IMR-90 (cell line): ENCODE results near the gene MAMLD1. TPM values are rescaled to one million over a fixed set of nuclear protein-coding genes. Genes with fewer than 3 reads are reported as not detected.

ENCODE experiments used
- ATAC-seq: fragments of 200-7000 bp; cut with Tn5 transposase; 2 replicates; pipeline ENCODE4 v1.9.1; 2020; ENCODE audit warnings: low read depth, mild to moderate bottlenecking, moderate library complexity
- BruUV-seq: library from RNA; stranded (reverse); fragments of 400-500 nt; replicated peaks from 2 replicates; lab custom pipeline; 2021; lab: Mats Ljungman, UMichigan
- CTCF ChIA-PET: fragments of 300-600 bp; formaldehyde crosslinking; extraction: SDS; loops from one replicate; lab custom pipeline; 2021; ENCODE audit warnings: antibody characterized with exemption; lab: Yijun Ruan, JAX
- POLR2A ChIA-PET: fragments of 300-600 bp; sonication (Branson Sonifier 250); formaldehyde crosslinking; loops from one replicate; lab custom pipeline; 2022; ENCODE audit warnings: antibody characterized with exemption; ENCODE audit not compliant: unreplicated experiment; lab: Charles Lee
- DNase-seq: peaks from one replicate; pipeline ENCODE4 v3.0.0; 2013
- H2AFZ ChIP-seq: replicated peaks from 2 replicates; pipeline ENCODE3; 2013; ENCODE audit warnings: low read length, mild to moderate bottlenecking; ENCODE audit not compliant: poor library complexity
- H2AK5ac ChIP-seq: 2 replicates; pipeline ENCODE4 v1.6.1; 2013; ENCODE audit warnings: low read depth, low read length, inconsistent platforms
- H2AK9ac ChIP-seq: replicated peaks from 2 replicates; pipeline ENCODE3; 2013; ENCODE audit warnings: mild to moderate bottlenecking, low read depth, low read length, moderate library complexity; ENCODE audit not compliant: poor library complexity
- H2BK120ac ChIP-seq: 2 replicates; pipeline ENCODE4 v1.6.1; 2013; ENCODE audit warnings: low read depth, low read length, inconsistent platforms
- H2BK15ac ChIP-seq: 3 replicates; pipeline ENCODE4 v1.6.1; 2013; ENCODE audit warnings: low read depth, low read length, inconsistent platforms
- H2BK20ac ChIP-seq: 2 replicates; pipeline ENCODE4 v1.6.1; 2013; ENCODE audit warnings: low read depth, mild to moderate bottlenecking, inconsistent platforms, low read length, moderate library complexity
- H2BK5ac ChIP-seq: 2 replicates; pipeline ENCODE4 v1.6.1; 2013; ENCODE audit warnings: mild to moderate bottlenecking, low read depth, low read length, inconsistent platforms; ENCODE audit not compliant: poor library complexity, severe bottlenecking
- H3K14ac ChIP-seq: replicated peaks from 2 replicates; pipeline ENCODE4 v1.6.1; 2013; ENCODE audit warnings: low read depth, low read length, inconsistent platforms
- H3K18ac ChIP-seq: 2 replicates; pipeline ENCODE4 v1.6.1; 2013; ENCODE audit warnings: low read depth, low read length, control low read depth
- H3K23ac ChIP-seq: 2 replicates; pipeline ENCODE4 v1.6.1; 2013; ENCODE audit warnings: low read depth, low read length, inconsistent platforms
- H3K27ac ChIP-seq: 2 replicates; pipeline ENCODE4 v1.5.1; 2013; ENCODE audit warnings: mild to moderate bottlenecking, control low read depth, low read length; ENCODE audit not compliant: insufficient read depth
- H3K27me3 ChIP-seq: 2 replicates; pipeline ENCODE4 v1.6.1; 2013; ENCODE audit warnings: low read length; ENCODE audit not compliant: control insufficient read depth, insufficient read depth
- H3K36me3 ChIP-seq: 2 replicates; pipeline ENCODE4 v1.6.1; 2013; ENCODE audit warnings: low read length, mixed read lengths; ENCODE audit not compliant: control insufficient read depth, insufficient read depth
- H3K4ac ChIP-seq: 2 replicates; pipeline ENCODE4 v1.6.1; 2013; ENCODE audit warnings: low read depth, low read length, inconsistent platforms
- H3K4me1 ChIP-seq: 2 replicates; pipeline ENCODE4 v1.6.1; 2013; ENCODE audit warnings: low read length, mixed read lengths; ENCODE audit not compliant: control insufficient read depth, insufficient read depth
- H3K4me2 ChIP-seq: 2 replicates; pipeline ENCODE4 v1.6.1; 2013; ENCODE audit warnings: low read depth, mild to moderate bottlenecking, control low read depth, low read length, moderate library complexity
- H3K4me3 ChIP-seq: 2 replicates; pipeline ENCODE4 v1.5.1; 2013; ENCODE audit warnings: low read depth, mild to moderate bottlenecking, control low read depth, low read length, moderate library complexity; ENCODE audit not compliant: insufficient read depth
- H3K56ac ChIP-seq: 2 replicates; pipeline ENCODE4 v1.6.1; 2013; ENCODE audit warnings: low read length, inconsistent platforms; ENCODE audit not compliant: insufficient read depth; ENCODE audit errors: extremely low read depth
- H3K79me1 ChIP-seq, 2 experiments: 2 replicates each; pipeline ENCODE4 v1.6.1; 2013; ENCODE audit warnings: low read length in 2 of 2, inconsistent platforms in 1 of 2, low read depth in 1 of 2
- H3K9ac ChIP-seq: 2 replicates; pipeline ENCODE4 v1.6.1; 2013; ENCODE audit warnings: low read depth, low read length, control low read depth
- H3K9me1 ChIP-seq: 2 replicates; pipeline ENCODE4 v1.6.1; 2013; ENCODE audit warnings: low read length, inconsistent platforms; ENCODE audit not compliant: insufficient read depth
- H3K9me3 ChIP-seq: 2 replicates; pipeline ENCODE4 v1.6.1; 2013; ENCODE audit warnings: low read length; ENCODE audit not compliant: control insufficient read depth, insufficient read depth
- H4K20me1 ChIP-seq: 2 replicates; pipeline ENCODE4 v1.6.1; 2013; ENCODE audit warnings: low read length, inconsistent platforms; ENCODE audit not compliant: insufficient read depth
- H4K5ac ChIP-seq: 2 replicates; pipeline ENCODE4 v1.6.1; 2013; ENCODE audit warnings: mild to moderate bottlenecking, low read depth, low read length, control low read depth
- H4K8ac ChIP-seq, 2 experiments: 2 replicates each; pipeline ENCODE4 v1.6.1; 2013; ENCODE audit warnings: low read depth in 2 of 2, low read length in 2 of 2, control low read depth in 1 of 2, inconsistent platforms in 1 of 2
- H4K91ac ChIP-seq: 2 replicates; pipeline ENCODE4 v1.6.1; 2013; ENCODE audit warnings: low read depth, low read length, inconsistent platforms; ENCODE audit not compliant: insufficient read depth
- BHLHE40 ChIP-seq: fragments of 150-350 bp; IDR thresholded peaks from 2 replicates; pipeline ENCODE4 v1.6.1; 2016; ENCODE audit warnings: mild to moderate bottlenecking, low read depth, low read length
- CEBPB ChIP-seq: IDR thresholded peaks from 2 replicates; pipeline ENCODE4 v1.6.1; 2012; ENCODE audit warnings: low read depth, low read length, improper control_type of control experiment
- CHD1 ChIP-seq: IDR thresholded peaks from 2 replicates; pipeline ENCODE4 v1.6.1; 2012; ENCODE audit warnings: low read depth, low read length, improper control_type of control experiment
- CTCF ChIP-seq: conservative IDR thresholded peaks from 2 replicates; pipeline ENCODE4 v1.5.1; 2012; ENCODE audit warnings: mild to moderate bottlenecking, low read depth, low read length, improper control_type of control experiment
- ELK1 ChIP-seq: fragments of 150-350 bp; IDR thresholded peaks from 2 replicates; pipeline ENCODE4 v1.6.1; 2016; ENCODE audit warnings: low read depth, mild to moderate bottlenecking, low read length, moderate library complexity, borderline replicate concordance
- FOS ChIP-seq: fragments of 150-350 bp; IDR thresholded peaks from 2 replicates; pipeline ENCODE4 v1.6.1; 2016; ENCODE audit warnings: low read depth, low read length
- MAZ ChIP-seq: IDR thresholded peaks from 2 replicates; pipeline ENCODE4 v1.6.1; 2012; ENCODE audit warnings: low read depth, mild to moderate bottlenecking, low read length, improper control_type of control experiment, moderate library complexity, borderline replicate concordance
- MXI1 ChIP-seq: IDR thresholded peaks from 2 replicates; pipeline ENCODE4 v1.6.1; 2012; ENCODE audit warnings: low read depth, mild to moderate bottlenecking, low read length, moderate library complexity, borderline replicate concordance
- NFE2L2 ChIP-seq: fragments of 150-350 bp; IDR thresholded peaks from 2 replicates; pipeline ENCODE4 v1.6.1; 2016; ENCODE audit warnings: low read depth, mild to moderate bottlenecking, low read length
- POLR2A ChIP-seq: IDR thresholded peaks from 2 replicates; pipeline ENCODE4 v1.6.1; 2012; ENCODE audit warnings: mild to moderate bottlenecking, low read depth, low read length
- RCOR1 ChIP-seq: IDR thresholded peaks from 2 replicates; pipeline ENCODE4 v1.6.1; 2012; ENCODE audit warnings: mild to moderate bottlenecking, low read length, improper control_type of control experiment; ENCODE audit not compliant: insufficient replicate concordance
- RFX5 ChIP-seq: IDR thresholded peaks from 2 replicates; pipeline ENCODE4 v1.8.0; 2012; ENCODE audit warnings: low read depth, mild to moderate bottlenecking, low read length, moderate library complexity
- SMC3 ChIP-seq: fragments of 150-350 bp; IDR thresholded peaks from 2 replicates; pipeline ENCODE4 v1.6.1; 2016; ENCODE audit warnings: low read depth, mild to moderate bottlenecking, antibody characterized with exemption, low read length, moderate library complexity
- USF2 ChIP-seq: fragments of 150-350 bp; IDR thresholded peaks from 2 replicates; pipeline ENCODE4 v1.6.1; 2017; ENCODE audit warnings: mild to moderate bottlenecking, antibody characterized with exemption, low read length, low read depth
- WGBS, 2 experiments: methylation state at CpG; one replicate each; pipeline versions ENCODE4 v1.1.5 to v1.1.7; 2013; ENCODE audit warnings: missing lambda C conversion rate in 2 of 2; ENCODE audit not compliant: insufficient read length in 1 of 2; ENCODE audit errors: extremely low coverage in 2 of 2; 5-methylcytosine and 5-hydroxymethylcytosine counted together
- dilution Hi-C: fragments of 300-500 bp; cut with HindIII; formaldehyde crosslinking; loops from one replicate; pipeline ENCODE4 v1.14.3; 2018; ENCODE audit warnings: low sequenced_read_pairs; ENCODE audit not compliant: unreplicated experiment
- in situ Hi-C: fragments of 300-500 bp; cut with MboI; formaldehyde crosslinking; loops from 3 replicates; pipeline ENCODE4 v1.14.3; 2019; ENCODE audit warnings: low sequenced_read_pairs, inconsistent platforms, mixed read lengths
- intact Hi-C: fragments of 100-400 bp; cut with micrococcal nuclease; formaldehyde crosslinking; loops from 2 replicates; pipeline ENCODE4 v1.10.0; 2022
- polyA plus RNA-seq, 3 experiments: library from polyadenylated mRNA; depleted of rRNA; stranded (reverse); fragments of >200 nt; gene quantifications; 2 replicates each; pipeline ENCODE4 v1.2.3, GENCODE V29; 2012; ENCODE audit warnings: low replicate concordance in 1 of 3
- total RNA-seq: library from RNA; depleted of rRNA; stranded (reverse); fragments of >200 nt; gene quantifications from 2 replicates; pipeline ENCODE4 v1.2.3, GENCODE V29; 2012

MAMLD1 gene
- total and polyA plus RNA-seq, 2 of the 4 experiments (the other 2 are of a cell fraction): 1.4 to 11.0 TPM

GRCh38 chrX:150544835-150545770 is 182.0 kb downstream of the MAMLD1 start:
- H3K79me1 ChIP-seq: no peaks in the 10 kb centered on the region
- H3K4ac ChIP-seq: no peak overlapping the region
- no peak overlapping the region for H3K56ac ChIP-seq
- H4K20me1 ChIP-seq: no peaks in the 10 kb centered on the region
- H3K9me1 ChIP-seq: no peaks in the 10 kb centered on the region
- POLR2A ChIA-PET: no interaction called here
- H3K4me1 ChIP-seq: no peaks in the 10 kb centered on the region
- H4K5ac ChIP-seq: no peak overlapping the region
- H2AK9ac ChIP-seq: no peak overlapping the region
- in situ Hi-C loops (no loop called here), dilution Hi-C loops (no loop called here), intact Hi-C loops (no loop called here)
- DNase-seq (no peak), ATAC-seq (no peak)
- no peak overlapping the region for H3K4me2 ChIP-seq
- H3K14ac ChIP-seq: no peak overlapping the region
- no peak overlapping the region for H2BK120ac ChIP-seq
- WGBS, 2 experiments: no CpG with 5 or more reads among the region's 8 CpGs
- no peak overlapping the region for H2BK15ac ChIP-seq
- no peak overlapping the region for H2BK20ac ChIP-seq
- CTCF ChIA-PET: interaction anchor here (0.6 kb wide), 1 partner anchor 89 kb away, joined by 3 read pairs; no protein-coding TSS in a partner anchor
- no peaks in the 10 kb centered on the region for H3K36me3 ChIP-seq
- no peak overlapping the region for H2BK5ac ChIP-seq
- no TSS peak for BruUV-seq
- H3K9ac ChIP-seq: no peak overlapping the region
- H3K4me3 ChIP-seq: no peak overlapping the region
- no peak overlapping the region for H3K23ac ChIP-seq
- H4K91ac ChIP-seq: no peak overlapping the region
- no peak overlapping the region for H2AK5ac ChIP-seq
- no peak overlapping the region for H3K18ac ChIP-seq
- H4K8ac ChIP-seq: no peak overlapping the region
- H3K27me3 ChIP-seq: peaks cover 3% of the 10 kb centered on the region; the same call in 1 of the 2 replicates
- no peak overlapping the region for H3K27ac ChIP-seq
- H2AFZ ChIP-seq: no peak overlapping the region
- no peaks in the 10 kb centered on the region; the same call in 1 of the 2 replicates for H3K9me3 ChIP-seq
- TF ChIP-seq MAZ (no peak), ELK1 (no peak), CHD1 (no peak), POLR2A (no peak), CTCF (no peak), FOS (no peak), CEBPB (no peak), MXI1 (no peak), RFX5 (no peak), SMC3 (no peak), BHLHE40 (no peak), NFE2L2 (no peak), RCOR1 (no peak), USF2 (no peak)
